Mesenchymal stem cell (in vitro differentiated cells and primary cell): Measurements from ENCODE around the gene DIP2B.

ENCODE experiments used
- DNase-seq: peaks from one replicate; pipeline ENCODE4 v3.0.0-alpha.2; 2013
- H2AFZ ChIP-seq: one replicate; pipeline ENCODE4 v1.6.1; 2013; ENCODE audit warnings: low read depth, mild to moderate bottlenecking, control low read depth, inconsistent platforms, low read length, moderate library complexity
- H2AK5ac ChIP-seq: 2 replicates; pipeline ENCODE4 v1.6.1; 2013; ENCODE audit warnings: low read length, moderate library complexity, mild to moderate bottlenecking, inconsistent platforms; ENCODE audit not compliant: severe bottlenecking
- H2BK120ac ChIP-seq: one replicate; pipeline ENCODE4 v1.6.1; 2013; ENCODE audit warnings: low read depth, mild to moderate bottlenecking, inconsistent platforms, low read length, moderate library complexity
- H2BK12ac ChIP-seq, 2 experiments: one replicate each; pipeline ENCODE4 v1.6.1; 2013; ENCODE audit warnings: inconsistent platforms in 2 of 2, low read length in 2 of 2, mild to moderate bottlenecking in 2 of 2, moderate library complexity in 2 of 2, control low read depth in 1 of 2
- H2BK15ac ChIP-seq: one replicate; pipeline ENCODE4 v1.6.1; 2013; ENCODE audit warnings: mild to moderate bottlenecking, low read depth, inconsistent platforms; ENCODE audit not compliant: poor library complexity, severe bottlenecking
- H2BK5ac ChIP-seq: 2 replicates; pipeline ENCODE4 v1.6.1; 2013; ENCODE audit warnings: low read depth, mild to moderate bottlenecking, low read length, control low read depth, inconsistent platforms; ENCODE audit not compliant: poor library complexity, severe bottlenecking
- H3K14ac ChIP-seq, 2 experiments: one replicate each; pipeline ENCODE4 v1.6.1; 2013; ENCODE audit warnings: inconsistent platforms in 2 of 2, low read length in 2 of 2, control low read depth in 1 of 2, mild to moderate bottlenecking in 1 of 2, moderate library complexity in 1 of 2
- H3K18ac ChIP-seq, 2 experiments: one replicate each; pipeline ENCODE4 v1.6.1; 2013; ENCODE audit warnings: inconsistent platforms in 2 of 2, low read length in 2 of 2, control low read depth in 1 of 2, low read depth in 1 of 2, mild to moderate bottlenecking in 1 of 2
- H3K23ac ChIP-seq, 2 experiments: one replicate each; pipeline ENCODE4 v1.6.1; 2013; ENCODE audit warnings: inconsistent platforms in 2 of 2, low read length in 2 of 2, mild to moderate bottlenecking in 2 of 2, moderate library complexity in 2 of 2, control low read depth in 1 of 2
- H3K27ac ChIP-seq: 2 replicates; pipeline ENCODE4 v1.5.1; 2013; ENCODE audit warnings: mild to moderate bottlenecking, moderate library complexity, low read length, control low read depth, inconsistent platforms; ENCODE audit not compliant: poor library complexity, severe bottlenecking
- H3K27me3 ChIP-seq, 2 experiments: 2 replicates each; pipeline versions ENCODE4 v1.6.1 to v1.7.0; 2013; ENCODE audit warnings: low read length in 2 of 2, mild to moderate bottlenecking in 2 of 2, moderate library complexity in 2 of 2, control low read depth in 1 of 2, inconsistent platforms in 1 of 2; ENCODE audit not compliant: control insufficient read depth in 1 of 2, insufficient read depth in 1 of 2
- H3K36me3 ChIP-seq, 2 experiments: 2 replicates each; pipeline versions ENCODE4 v1.6.1 to v1.7.0; 2013; ENCODE audit warnings: low read length in 2 of 2, control low read depth in 1 of 2, inconsistent platforms in 1 of 2, low read depth in 1 of 2, mild to moderate bottlenecking in 1 of 2; ENCODE audit not compliant: insufficient read depth in 2 of 2, control insufficient read depth in 1 of 2
- H3K4ac ChIP-seq, 2 experiments: one replicate each; pipeline ENCODE4 v1.6.1; 2013; ENCODE audit warnings: inconsistent platforms in 2 of 2, low read length in 2 of 2, mild to moderate bottlenecking in 2 of 2, moderate library complexity in 2 of 2, control low read depth in 1 of 2, low read depth in 1 of 2
- H3K4me1 ChIP-seq: 2 replicates; pipeline ENCODE4 v1.6.1; 2013; ENCODE audit warnings: low read depth, low read length, control low read depth; ENCODE audit not compliant: control insufficient read depth, insufficient read depth
- H3K4me2 ChIP-seq: 2 replicates; pipeline ENCODE4 v1.6.1; 2013; ENCODE audit warnings: low read length, mild to moderate bottlenecking, inconsistent platforms; ENCODE audit not compliant: poor library complexity, severe bottlenecking
- H3K4me3 ChIP-seq, 2 experiments: 2 replicates each; pipeline versions ENCODE4 v1.5.1 to v1.7.0; 2013; ENCODE audit warnings: low read length in 2 of 2, mild to moderate bottlenecking in 2 of 2, control low read depth in 1 of 2, low read depth in 1 of 2; ENCODE audit not compliant: insufficient read depth in 1 of 2
- H3K79me1 ChIP-seq: replicated peaks from 2 replicates; pipeline ENCODE4 v1.6.1; 2013; ENCODE audit warnings: mild to moderate bottlenecking, control low read depth, low read length, inconsistent platforms; ENCODE audit not compliant: poor library complexity, severe bottlenecking
- H3K9ac ChIP-seq: 2 replicates; pipeline ENCODE4 v1.7.0; 2013; ENCODE audit warnings: mild to moderate bottlenecking, low read length, moderate library complexity
- H3K9me3 ChIP-seq: 2 replicates; pipeline ENCODE4 v1.7.0; 2013; ENCODE audit warnings: mild to moderate bottlenecking, low read length; ENCODE audit not compliant: control insufficient read depth
- H4K8ac ChIP-seq: one replicate; pipeline ENCODE4 v1.6.1; 2013; ENCODE audit warnings: inconsistent platforms, mild to moderate bottlenecking, low read length, moderate library complexity
- H4K91ac ChIP-seq: one replicate; pipeline ENCODE4 v1.6.1; 2013; ENCODE audit warnings: mild to moderate bottlenecking, low read length, inconsistent platforms
- WGBS: methylation state at CpG from one replicate; pipeline ENCODE4 v1.1.7; 2013; ENCODE audit warnings: mixed read lengths; 5-methylcytosine and 5-hydroxymethylcytosine counted together

The DIP2B gene

DNA sequence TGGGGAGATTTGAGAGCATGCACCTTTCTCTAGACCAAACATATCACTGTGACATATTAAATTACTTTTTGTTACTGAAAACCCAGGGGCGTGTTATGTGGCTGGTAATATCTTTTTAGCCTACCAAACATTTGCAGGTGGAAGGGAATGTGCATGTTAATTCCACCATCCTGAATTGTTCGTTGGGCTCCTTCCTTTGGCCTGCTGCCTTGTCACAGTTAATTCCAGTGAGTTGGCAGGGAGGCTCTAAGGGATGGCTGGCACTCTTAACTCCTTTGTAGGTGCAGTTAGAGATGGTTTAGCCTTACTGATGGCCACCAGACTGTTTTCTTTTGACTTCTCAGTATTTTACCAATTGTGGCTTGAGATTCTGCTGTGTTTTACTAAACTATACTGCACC is 64.5 kb downstream of the DIP2B start:
- peak overlapping the region in 1 of 2 experiments; percentile 77 for H2BK12ac ChIP-seq
- peak overlapping the region in 1 of 2 experiments; percentile 73 for H3K18ac ChIP-seq
- no peak for DNase-seq
- 92% methylated on average over 2 of the region's 2 CpGs for WGBS
- no peak overlapping the region for H2AK5ac ChIP-seq
- no peak overlapping the region for H2BK120ac ChIP-seq
- no peak overlapping the region for H3K23ac ChIP-seq
- H3K27me3 ChIP-seq, result no peaks in the 10 kb centered on the region
- H4K91ac ChIP-seq, result no peak overlapping the region
- H4K8ac ChIP-seq, result no peak overlapping the region
- H3K4me3 ChIP-seq, result no peak overlapping the region
- peak overlapping the region in 1 of 2 experiments; percentile 82 for H3K4ac ChIP-seq
- peaks cover 1% of the 10 kb centered on the region for H3K4me1 ChIP-seq
- no peak overlapping the region for H3K27ac ChIP-seq
- peak overlapping the region in 1 of 2 experiments; percentile 7 for H3K14ac ChIP-seq
- no peak overlapping the region for H3K4me2 ChIP-seq
- no peak overlapping the region for H2BK5ac ChIP-seq
- no peak overlapping the region for H2BK15ac ChIP-seq
- H2AFZ ChIP-seq, result no peak overlapping the region
- peak overlapping the region; percentile 76 for H3K9ac ChIP-seq
- H3K36me3 ChIP-seq, result no peaks in the 10 kb centered on the region
- peaks cover 13% of the 10 kb centered on the region for H3K79me1 ChIP-seq
- no peaks in the 10 kb centered on the region for H3K9me3 ChIP-seq

DNA sequence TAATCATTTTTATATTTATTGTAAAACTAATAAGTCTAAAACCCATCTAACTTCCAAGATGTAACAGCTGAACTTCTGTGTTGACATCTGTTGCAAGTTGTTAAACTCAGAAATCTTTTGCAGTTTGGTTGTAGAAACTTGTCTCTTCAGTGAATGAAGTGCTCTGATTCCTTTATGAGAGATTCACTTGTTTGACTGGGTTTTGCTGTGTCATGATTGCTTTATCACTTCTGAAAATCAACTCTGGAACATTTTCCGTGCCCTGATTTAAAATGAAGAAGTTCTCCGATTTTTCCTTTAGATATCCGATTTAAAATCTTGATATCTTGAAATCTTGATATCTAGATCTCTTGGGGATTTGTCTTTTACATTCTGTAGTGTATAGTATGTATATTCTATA is 65.1 kb downstream of the DIP2B start:
- no peak overlapping the region for H3K14ac ChIP-seq
- H3K4ac ChIP-seq, result no peak overlapping the region
- no peak overlapping the region for H3K23ac ChIP-seq
- no peak overlapping the region for H3K4me2 ChIP-seq
- H3K4me1 ChIP-seq, result peaks cover 1% of the 10 kb centered on the region
- no peak overlapping the region for H2BK12ac ChIP-seq
- WGBS, result 80% methylated on average over 1 of the region's 3 CpGs
- H3K9me3 ChIP-seq, result no peaks in the 10 kb centered on the region
- peak overlapping the region; percentile 76 for H3K9ac ChIP-seq
- H2BK15ac ChIP-seq, result no peak overlapping the region
- no peak overlapping the region for H4K91ac ChIP-seq
- no peak overlapping the region for H2AK5ac ChIP-seq
- H2AFZ ChIP-seq, result no peak overlapping the region
- DNase-seq, result peak; percentile 43
- H3K36me3 ChIP-seq, result no peaks in the 10 kb centered on the region
- H3K27ac ChIP-seq, result no peak overlapping the region
- no peak overlapping the region for H4K8ac ChIP-seq
- H3K18ac ChIP-seq, result no peak overlapping the region
- peaks cover 16% of the 10 kb centered on the region for H3K79me1 ChIP-seq
- no peak overlapping the region for H3K4me3 ChIP-seq
- H3K27me3 ChIP-seq, result no peaks in the 10 kb centered on the region
- H2BK120ac ChIP-seq, result no peak overlapping the region
- no peak overlapping the region for H2BK5ac ChIP-seq

DNA sequence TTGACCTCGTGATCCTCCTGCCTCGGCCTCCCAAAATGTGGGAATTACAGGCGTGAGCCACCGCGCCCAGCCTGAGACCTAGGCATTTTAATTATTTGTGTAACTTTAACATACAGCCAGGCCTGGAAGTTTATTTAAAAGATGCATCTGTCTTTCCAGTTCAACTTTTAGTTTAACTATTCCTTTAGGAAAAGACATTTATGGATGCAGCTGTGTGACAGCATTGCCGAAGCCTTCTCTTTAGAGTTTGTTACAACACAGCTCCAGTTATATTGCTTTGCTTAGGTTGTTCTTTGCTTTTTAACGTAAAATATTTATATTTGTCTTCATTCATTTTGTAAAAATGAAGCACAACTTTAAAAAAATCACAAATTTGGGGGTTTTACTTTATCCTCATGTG is 67.0 kb downstream of the DIP2B start:
- Histone ChIP-seq H3K4me1 (peaks cover 5% of the 10 kb centered on the region), H3K4me3 (no peak overlapping the region), H4K8ac (no peak overlapping the region), H3K14ac (no peak overlapping the region), H3K9ac (peak overlapping the region; percentile 63), H2AK5ac (no peak overlapping the region), H2BK12ac (no peak overlapping the region), H4K91ac (no peak overlapping the region), H3K4ac (no peak overlapping the region), H2AFZ (no peak overlapping the region), H2BK5ac (no peak overlapping the region), H3K9me3 (no peaks in the 10 kb centered on the region), H3K27me3 (no peaks in the 10 kb centered on the region), H3K27ac (no peak overlapping the region), H3K4me2 (no peak overlapping the region), H2BK15ac (no peak overlapping the region), H3K79me1 (peaks cover 22% of the 10 kb centered on the region), H3K23ac (no peak overlapping the region), H3K36me3 (no peaks in the 10 kb centered on the region), H3K18ac (no peak overlapping the region), H2BK120ac (no peak overlapping the region)
- no peak for DNase-seq
- 67% methylated on average over 1 of the region's 7 CpGs for WGBS

DNA sequence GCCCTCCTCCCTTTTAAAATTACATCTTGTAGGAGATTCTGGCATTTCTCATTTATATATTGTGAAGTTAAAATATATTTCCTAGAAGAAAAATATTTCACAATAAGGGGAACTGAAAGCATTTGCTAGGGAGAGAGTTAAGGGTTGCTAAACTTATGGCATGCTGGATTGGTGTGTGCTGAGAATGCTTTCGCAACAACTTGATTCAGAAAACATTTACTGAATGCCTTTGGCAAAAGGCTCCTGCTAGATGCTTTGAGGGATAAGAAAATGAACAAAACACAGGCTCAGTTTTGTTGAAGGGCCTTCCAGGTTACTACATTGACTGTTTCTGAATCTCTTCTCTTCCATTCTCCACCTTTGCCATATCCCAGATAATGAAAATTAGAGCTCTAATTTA is 67.5 kb downstream of the DIP2B start:
- no peaks in the 10 kb centered on the region for H3K9me3 ChIP-seq
- peak overlapping the region; percentile 63 for H3K9ac ChIP-seq
- H3K18ac ChIP-seq, result no peak overlapping the region
- no peak overlapping the region for H3K23ac ChIP-seq
- H3K4ac ChIP-seq, result no peak overlapping the region
- peak; percentile 86 for DNase-seq
- H2BK5ac ChIP-seq, result no peak overlapping the region
- H3K36me3 ChIP-seq, result no peaks in the 10 kb centered on the region
- no peak overlapping the region for H4K8ac ChIP-seq
- no peak overlapping the region for H2AK5ac ChIP-seq
- H2AFZ ChIP-seq, result no peak overlapping the region
- no peak overlapping the region for H2BK12ac ChIP-seq
- peaks cover 24% of the 10 kb centered on the region for H3K79me1 ChIP-seq
- H3K14ac ChIP-seq, result no peak overlapping the region
- no peak overlapping the region for H3K27ac ChIP-seq
- H3K27me3 ChIP-seq, result no peaks in the 10 kb centered on the region
- H2BK120ac ChIP-seq, result no peak overlapping the region
- H3K4me3 ChIP-seq, result no peak overlapping the region
- H3K4me2 ChIP-seq, result no peak overlapping the region
- peaks cover 5% of the 10 kb centered on the region for H3K4me1 ChIP-seq
- 75% methylated on average over 1 of the region's 1 CpG for WGBS
- no peak overlapping the region for H2BK15ac ChIP-seq
- H4K91ac ChIP-seq, result no peak overlapping the region
